Mammary epithelial cell (primary cell): Measurements from ENCODE around the gene DAG1.

Source experiments
- CTCF ChIP-seq, 2 donors: IDR thresholded peaks in 1 of 2; conservative IDR thresholded peaks in 1 of 2; 2 replicates each; pipeline ENCODE4 v1.5.1; 2011 to 2012; ENCODE audit warnings: inconsistent platforms in 2 of 2, low read length in 2 of 2, mild to moderate bottlenecking in 2 of 2, control low read depth in 1 of 2, low read depth in 1 of 2; ENCODE audit not compliant: insufficient read depth in 1 of 2; ENCODE audit errors: extremely low read depth in 1 of 2
- EZH2 ChIP-seq: IDR thresholded peaks from 2 replicates; pipeline ENCODE4 v1.6.1; 2012; ENCODE audit warnings: low read length, inconsistent platforms, borderline replicate concordance

- no peak for TF ChIP-seq CTCF (conservative IDR thresholded peaks at IDR 0.05 in 1 of 2, IDR thresholded peaks at IDR 0.05 in 1 of 2; ENCODE audit: extremely low read depth in 1 of 2, insufficient read depth in 1 of 2, low read depth in 1 of 2, low read length in 2 of 2)
- no peak for TF ChIP-seq EZH2
These were observed 83.2 kb downstream of the DAG1 start for GRCh38 chr3:49553324-49553691.
